NCI-H345 treated with DMSO at 0.1 percent for 48 hours (cell line): ENCODE data around the gene SLC22A4.

Source experiments
- DNase-seq: peaks from one replicate; lab custom pipeline; 2025; ENCODE audit not compliant: unreplicated experiment; lab: John Stamatoyannopoulos, UW

The SLC22A4 gene

DNA sequence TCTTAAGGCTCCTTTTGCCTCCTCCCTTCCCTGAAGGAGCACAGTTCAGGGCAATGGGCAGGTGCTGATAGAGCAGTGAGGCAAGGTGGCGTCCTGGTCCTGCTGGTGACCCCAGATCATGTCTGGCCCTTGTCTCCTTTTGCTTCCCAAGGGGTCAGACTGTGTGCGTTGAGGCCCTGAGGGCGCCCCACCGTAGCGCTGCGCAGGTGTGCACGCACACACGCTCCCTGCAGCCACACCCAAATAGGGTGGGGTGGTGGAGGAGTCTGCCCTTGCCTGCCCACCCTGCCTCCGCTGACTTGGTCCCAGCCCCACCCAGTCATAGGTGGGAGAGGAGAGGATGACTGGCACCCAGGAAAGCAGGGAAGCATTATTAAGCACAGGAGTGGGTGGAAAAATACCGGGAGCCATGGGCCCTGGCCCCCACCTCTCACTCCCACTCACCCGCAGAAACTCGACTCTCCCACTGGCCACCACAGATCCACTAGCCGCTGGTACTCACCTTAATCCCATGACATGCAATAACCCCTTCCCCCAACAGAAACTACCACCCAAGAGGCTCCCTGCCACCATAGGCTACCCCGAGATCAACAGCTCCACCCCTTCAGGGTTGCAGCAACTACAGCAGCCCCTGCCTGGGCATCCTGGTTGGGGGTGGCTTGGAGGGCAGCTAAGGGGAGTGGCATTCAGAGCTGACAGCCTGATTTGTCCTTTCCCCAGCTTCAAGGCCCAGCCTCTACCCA, 20.0 kb upstream of the SLC22A4 start:
- DNase-seq: no peak

DNA sequence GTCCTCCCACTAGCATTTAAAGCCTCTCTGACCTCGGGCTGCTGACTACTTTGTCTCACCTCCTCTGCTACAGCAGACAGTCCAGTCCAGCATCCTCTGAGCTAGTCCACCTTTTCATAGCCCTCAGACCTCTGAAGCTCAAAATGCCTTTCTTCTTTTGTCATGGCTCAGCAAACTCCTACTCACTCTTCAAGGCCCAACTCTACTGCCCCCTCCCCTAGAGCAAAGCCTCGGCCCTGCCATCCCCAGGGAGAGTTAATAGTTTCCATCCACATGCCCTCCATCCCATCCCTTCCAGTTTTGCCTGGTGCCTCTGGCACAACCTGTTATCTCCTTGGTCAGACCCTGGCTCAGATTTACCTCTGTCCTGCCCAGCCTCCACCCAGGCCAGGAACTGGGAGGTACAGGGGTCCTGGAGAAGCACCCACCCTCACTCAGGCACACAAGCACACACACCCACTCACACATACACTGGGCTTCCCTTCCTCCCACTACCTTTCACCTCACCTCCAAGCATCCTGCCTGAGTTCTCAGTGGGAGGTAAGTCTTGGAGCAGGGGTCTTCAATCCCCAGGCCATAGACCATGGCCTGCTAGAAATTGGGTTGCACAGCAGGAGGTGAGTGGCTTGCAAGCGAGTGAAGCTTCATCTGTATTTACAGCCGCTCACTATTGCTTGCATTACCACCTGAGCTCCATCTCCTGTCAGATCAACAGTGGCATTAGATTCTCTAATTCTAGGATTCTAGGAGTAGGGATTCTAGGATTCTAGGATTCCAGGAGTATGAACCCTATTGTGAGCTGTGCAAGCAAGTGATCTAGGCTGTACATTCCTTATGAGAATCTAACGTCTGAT, 18.6 kb upstream of the SLC22A4 start:
- no peak for DNase-seq

DNA sequence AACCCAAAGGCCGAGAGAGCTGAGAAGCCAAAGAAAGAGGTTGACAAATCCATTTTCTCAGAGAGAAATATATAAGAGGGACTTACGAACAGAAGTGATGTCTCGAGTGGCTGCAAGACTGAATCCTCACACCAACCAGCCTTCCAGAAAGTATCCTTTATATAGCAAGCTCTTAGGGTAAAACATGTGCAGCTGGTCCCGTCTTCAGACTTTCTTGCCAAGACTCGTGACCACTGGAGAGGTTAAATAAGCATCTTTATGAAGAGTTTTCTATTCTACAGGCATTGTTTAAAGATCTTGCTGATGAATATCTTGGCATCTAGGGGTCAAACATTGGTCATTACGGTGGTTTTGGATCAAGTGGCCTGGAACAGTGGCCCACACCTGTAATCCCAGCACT, 16.9 kb upstream of the SLC22A4 start:
- no peak for DNase-seq

DNA sequence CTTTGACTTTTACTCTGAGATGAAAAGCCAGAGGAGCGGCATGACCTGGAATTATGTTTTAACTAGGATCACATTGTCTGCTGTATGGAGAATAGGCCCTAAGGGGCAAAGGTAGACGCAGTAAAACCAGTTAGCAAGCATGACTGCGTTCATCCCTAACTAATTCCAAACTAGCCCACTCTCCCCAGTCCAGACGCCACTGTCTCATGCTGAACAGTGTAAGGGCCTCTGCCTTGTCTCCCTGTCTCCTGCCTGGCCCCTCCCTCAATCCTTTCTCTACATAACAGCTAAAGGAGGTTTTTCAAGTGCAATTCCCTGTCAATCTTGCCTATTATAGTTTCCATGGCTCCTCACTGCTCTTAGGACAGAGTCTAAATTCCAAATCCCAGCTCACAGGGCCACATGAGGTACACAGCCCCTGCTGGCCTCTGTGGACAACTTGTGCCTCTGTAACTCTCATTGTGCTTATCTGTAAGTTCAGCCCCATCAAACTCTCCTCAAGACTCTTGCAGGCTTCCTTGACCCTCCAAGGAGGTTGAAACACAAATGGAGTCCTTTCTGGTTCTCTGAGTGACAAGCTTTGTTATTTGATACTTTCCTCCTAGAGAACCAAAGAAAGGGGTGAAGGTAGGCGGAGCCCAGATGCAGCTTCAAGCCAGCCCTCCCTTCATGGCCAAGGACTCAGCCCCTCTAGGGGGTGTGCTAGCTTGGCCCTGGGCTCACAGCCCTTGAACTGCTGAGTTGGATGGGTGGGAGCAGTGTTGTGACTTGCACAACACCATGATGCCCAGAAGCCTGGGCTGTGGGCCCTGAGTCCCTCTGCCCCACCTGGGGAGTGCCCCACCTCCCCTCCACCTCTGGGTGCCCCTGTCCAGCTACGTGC, 16.0 kb upstream of the SLC22A4 start:
- no peak for DNase-seq

DNA sequence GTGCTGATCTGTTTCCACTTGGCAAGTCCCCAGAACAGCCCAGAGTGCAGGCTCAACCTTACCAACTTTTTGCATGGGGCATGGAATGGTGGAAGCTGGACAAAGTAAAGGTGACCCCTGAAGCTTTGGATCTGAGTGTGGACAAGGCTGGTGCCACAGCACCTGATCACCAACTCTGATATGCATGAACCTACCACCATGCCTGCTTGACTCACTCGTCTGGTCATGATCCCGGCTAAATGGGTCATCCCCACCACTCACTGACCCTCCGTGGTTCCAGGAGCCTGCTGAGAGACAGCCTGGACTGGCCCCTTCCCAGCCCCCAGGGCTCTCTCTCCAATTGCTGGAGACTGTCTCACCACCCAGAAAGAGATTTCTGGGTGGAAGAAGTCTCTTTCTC, 14.4 kb upstream of the SLC22A4 start:
- DNase-seq: no peak

DNA sequence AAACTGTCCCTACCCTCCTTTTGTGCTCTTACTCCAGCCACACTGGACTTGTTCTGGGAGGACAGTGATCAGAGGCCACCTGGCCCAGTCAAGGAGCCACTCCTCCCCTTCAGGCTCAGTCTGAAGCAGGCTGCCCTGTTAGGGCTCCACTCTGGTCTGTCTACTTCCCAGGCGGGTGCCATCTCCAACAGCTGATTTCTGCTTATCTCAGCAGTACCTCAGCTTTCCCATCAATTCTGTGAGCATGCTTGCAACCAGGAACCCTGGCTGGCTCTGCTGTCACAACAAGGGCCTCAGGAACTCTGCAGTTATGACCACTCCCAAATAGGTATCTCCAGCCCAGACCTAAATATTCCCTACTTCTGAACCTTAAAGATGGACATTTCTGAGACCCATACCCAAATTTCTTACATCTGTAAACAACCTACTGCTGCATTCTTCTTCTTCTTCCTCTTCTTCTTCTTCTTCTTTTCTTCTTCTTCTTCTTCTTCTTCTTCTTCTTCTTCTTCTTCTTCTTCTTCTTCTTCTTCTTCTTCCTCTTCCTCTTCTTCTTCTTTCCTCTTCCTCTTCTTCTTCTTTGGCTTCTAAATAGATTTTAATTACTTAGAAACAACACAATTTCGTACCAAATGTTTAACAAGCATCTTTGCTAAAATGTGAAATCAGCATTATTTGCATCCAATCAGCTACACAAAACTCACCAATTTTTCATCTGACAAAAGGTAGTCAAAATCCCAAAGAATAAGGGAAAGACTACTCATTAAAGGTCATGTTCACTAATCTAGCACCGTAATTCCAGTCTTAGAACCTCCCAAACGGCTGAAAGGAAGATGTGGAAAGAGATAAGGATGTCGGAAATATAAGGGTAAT, 13.6 kb upstream of the SLC22A4 start:
- DNase-seq: no peak

DNA sequence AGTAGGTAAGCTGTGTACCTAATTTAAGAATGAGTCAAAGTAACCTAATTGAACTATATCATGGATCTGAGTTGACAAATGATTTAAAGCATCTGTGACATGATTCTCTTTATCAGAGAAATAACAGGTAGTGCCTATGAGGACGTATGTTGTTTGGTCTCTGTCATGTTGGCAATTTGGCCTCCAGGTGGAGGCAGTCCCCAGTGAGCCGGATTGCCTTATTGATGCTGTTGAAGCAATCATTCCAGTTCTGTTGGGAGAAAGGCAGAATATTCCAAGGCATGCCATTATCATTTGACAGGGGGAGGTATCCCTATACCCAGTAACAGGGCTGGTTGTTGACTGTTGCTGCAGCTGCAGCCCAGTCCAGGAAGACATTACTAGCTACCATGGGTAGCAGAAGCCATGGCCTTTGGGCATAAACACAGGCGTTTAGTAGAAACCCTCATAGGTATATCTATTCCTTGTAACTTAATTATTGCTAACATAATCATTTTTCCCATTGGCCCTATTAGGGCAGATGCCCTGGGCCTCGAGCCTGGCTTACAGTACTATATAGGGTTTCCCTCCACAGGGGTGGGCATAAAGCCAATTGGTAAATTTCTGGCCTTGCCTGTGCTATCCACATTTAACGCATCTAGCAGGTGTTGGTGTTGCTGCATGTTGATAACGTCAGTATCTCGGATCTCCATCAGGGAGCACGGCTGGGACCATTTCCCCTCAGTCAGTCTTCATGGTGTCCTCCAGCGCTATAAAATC, 12.2 kb upstream of the SLC22A4 start:
- no peak for DNase-seq

DNA sequence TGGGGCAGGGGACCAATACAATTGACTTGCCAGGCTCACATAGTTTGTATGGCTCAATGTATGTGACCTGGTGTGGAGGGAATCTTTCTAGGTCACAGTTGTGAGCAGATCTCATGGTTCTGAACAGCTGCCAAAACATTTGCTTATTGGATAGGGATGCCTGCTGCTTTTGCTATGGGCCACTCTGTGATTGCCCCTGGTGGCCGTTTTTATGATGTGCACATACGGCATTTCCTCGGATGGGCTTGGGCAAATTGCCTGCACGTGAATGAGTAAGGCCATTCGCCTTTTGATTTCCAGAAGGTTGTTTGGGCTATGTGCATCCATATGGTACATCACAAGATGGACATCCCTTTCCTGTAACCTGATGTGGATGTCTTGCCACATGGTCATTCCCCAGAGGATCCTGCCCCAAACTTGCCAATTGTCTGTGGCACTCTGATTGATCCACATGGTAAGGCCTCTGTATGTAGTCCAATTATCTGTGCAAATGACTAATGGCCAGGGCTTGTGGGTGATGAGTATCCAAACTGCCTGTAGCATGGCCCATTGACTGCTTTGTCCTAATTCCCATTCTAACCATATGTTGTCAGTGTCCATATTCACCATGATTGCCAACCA, 10.7 kb upstream of the SLC22A4 start:
- DNase-seq: no peak

DNA sequence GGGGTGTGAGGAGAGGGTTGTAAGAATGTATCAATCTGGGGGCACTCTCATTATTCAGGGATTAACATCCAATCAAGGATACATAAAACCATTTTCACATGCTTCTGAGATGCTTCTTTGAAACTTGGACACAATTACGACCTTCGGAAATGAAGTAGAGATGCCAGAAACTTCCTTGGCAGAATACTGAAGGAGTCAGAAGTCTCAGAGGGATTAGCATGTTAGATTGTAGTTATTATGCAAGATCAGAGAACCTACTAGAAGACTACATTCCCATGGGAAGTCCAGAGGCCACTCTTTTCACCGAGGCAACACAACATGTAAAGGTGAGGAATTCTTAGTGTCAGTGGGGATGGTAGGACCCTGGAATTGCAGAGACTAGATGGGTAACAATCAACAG, 5.1 kb upstream of the SLC22A4 start:
- DNase-seq: no peak

DNA sequence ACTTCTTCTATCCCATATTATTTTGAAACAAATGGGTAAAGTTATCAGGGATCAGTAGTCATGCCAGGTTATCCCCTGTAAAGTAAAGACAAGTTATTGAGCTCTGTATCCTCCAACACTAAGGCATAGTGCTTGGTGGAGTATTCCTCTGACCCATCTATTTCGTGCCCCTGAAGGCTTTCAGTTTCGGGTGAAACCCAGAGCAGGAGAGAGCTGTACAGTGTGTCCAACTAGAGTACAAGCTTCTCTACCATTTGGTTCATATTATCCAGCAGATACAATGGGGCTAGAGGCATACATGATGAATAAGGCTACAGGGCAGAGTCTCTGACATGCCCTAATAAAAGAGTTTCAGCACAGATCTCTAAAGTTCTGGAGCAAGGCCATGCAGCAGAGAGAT, 3.2 kb upstream of the SLC22A4 start:
- DNase-seq: no peak

DNA sequence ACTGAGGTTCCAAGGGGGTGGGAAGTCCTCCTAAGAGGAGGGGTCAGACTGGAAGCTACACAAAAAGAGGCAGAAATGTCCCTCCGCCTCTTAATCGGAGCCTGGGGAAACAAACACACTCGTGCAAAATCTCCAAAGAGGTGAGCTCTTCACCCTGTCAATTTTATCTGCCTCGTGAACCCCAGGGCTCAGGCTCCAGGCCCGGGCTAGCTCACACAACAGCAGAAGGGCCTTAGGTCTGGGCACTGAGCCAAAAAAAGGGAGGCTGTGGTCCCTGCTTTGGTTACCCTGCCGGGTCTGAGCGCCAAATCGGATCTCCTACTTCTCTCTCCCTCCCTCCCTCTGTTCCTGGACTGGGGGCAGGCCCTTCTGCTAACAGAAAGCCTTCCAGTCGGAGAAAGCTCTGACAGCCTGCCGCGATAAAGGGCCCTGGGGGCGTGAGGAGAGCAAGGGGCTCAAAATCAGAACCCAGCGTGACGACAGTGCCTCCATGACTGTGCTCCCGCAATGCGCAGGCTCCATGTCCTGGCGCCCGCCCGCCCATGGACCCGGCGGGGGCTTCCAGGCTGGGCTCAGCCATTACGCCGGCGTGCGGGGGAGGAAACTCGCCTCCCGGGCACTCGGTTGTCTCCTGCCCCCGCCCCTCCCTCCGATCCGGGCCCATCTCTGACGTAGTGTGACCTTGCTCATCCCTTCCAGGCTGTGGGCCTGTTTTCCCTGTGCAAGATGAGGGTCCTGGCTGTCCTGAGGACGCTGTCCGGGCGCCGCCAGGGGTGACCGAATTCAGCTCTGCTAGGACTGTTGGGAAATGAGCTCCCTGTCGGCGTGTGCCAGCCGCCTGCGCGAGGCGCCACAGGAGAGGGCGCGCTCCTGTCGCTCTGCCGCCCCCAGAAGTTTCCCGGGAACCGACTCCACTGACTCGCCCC, 865 bp upstream of the SLC22A4 start:
- DNase-seq: peak; percentile 91

DNA sequence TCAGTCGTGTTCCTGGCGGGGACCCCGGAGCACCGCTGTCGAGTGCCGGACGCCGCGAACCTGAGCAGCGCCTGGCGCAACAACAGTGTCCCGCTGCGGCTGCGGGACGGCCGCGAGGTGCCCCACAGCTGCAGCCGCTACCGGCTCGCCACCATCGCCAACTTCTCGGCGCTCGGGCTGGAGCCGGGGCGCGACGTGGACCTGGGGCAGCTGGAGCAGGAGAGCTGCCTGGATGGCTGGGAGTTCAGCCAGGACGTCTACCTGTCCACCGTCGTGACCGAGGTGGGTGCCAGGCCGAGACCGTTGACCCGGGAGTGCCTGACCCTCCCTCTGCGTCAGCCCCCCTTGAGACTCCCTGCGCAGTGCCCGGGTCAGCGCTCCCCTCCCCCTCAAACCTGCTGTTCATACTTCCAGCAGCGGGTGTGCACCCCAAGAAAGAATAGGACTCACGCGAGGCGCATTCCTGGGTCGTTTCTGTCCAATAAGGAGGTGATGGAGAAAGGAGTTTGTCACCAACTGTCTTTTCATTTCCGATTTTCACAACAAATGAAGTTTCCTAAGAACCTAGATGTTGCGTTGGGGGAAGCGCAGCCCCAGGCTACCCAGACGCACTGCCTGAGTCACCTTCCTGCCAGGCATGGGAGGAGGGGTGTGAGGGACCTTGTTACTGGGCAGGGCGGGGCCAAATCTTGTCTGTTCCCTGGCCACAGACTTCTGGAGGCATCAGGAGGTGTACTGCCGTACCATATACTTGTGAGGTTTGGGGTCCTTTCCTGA, 722 bp downstream of the SLC22A4 start:
- no peak for DNase-seq

DNA sequence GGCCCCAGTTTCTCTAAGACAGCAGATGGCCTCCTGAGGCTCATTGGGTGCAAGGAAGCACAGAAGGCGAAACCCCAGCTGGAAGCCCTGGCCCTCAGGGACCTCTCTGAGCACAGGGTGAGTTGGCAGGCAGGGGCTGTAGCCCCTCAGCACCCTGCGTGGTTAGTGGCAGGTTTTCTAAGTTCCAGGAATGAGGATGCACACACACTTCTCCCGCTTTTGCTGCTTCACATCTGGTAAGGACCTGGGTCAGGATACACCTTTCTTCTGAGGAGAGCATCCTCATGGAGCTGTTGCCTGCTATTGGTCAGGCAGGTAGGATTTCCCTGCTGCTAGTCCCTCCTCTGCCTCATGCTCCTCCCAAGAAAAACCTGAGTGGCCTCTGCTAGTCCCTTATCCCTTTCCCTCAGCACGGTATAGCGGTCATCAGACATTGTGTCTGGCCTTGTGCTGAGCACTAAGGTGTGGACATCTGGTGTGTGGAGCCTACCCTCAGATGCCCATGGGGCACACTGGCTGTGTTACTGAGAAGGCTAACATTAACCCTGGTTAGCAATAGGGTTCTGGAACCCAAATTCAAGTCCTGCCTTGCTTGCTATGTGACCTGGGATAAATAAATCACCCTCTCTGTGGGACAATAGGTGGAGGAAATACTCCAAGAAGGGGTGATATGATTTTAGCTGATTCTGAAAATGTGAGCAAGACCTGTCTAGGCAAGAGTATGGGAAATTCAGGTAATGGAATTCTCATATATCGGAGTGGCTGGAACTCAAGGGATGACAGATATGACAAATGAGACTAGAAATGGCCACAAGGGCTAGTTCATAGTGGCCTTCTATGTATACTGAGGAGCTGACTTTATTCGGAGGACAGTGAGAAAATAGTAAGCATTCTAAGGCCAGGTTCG, 1.6 kb downstream of the SLC22A4 start:
- DNase-seq: no peak

DNA sequence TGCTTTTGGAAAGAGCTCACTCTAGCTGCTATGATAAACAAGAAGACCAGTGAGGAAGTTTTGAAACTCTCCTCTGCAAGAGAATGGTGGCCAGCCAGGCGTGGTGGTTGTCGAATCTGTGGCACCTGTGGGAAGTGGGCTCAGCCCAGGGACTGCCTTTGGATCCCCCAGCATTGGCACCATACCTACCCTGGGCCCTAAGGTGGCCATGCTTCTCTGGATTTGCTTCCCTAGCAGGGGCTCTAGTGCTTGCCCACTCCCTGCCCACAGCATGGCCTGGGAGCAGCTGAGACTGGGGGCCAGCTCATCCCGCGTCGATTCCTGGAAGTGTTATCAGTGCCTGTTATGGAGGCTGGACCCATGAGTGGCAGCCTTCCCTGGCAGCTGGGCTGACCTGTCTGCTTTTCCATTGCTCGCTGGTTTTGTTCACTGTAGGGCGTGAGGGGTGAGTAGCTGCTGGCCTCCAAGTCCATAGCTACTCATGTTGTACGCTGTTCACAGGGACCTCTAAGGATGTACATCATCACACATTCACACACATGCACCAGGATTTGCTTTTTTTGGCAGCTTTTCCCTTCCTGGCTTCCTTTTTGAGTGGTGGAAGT, 2.3 kb downstream of the SLC22A4 start:
- DNase-seq: no peak

DNA sequence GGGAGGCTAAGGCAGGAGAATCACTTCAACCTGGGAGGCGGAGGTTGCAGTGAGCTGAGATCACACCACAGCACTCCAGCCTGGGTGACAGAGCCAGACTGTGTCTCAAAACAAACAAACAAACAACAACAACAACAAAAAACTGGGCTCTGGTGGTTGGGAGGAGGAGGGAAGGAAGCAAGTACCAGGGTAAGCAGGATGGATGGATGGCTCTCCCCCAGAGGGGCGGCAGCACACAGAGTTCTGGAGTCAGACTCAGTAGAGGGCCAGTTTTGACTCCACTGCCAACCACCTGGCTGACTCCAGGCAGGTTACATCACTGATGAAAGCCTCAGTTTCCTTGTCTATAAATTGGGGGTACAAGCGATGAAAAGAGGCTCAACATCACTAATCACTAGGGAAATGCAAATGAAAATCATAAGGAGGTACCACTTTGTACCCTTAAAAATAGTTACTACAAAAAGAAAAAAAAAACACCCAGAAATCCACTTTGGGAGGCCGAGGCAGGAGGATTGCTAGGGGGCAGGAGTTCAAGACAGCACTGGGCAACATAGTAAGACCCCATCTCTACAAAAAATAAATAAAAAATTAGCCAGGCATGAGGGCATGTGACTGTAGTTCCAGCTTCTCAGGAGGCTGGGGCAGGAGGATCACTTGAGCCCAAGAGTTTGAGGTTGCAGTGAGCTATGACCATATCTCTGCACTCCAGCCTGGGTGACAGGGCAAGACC, 3.2 kb downstream of the SLC22A4 start:
- DNase-seq: no peak
